Spleen (tissue), 11 donors: ENCODE data around the gene JAK2. TPM values are rescaled to one million over a fixed set of nuclear protein-coding genes. Genes with fewer than 3 reads are reported as not detected.

Experiments
- DNase-seq: peaks from one replicate; pipeline ENCODE4 v3.0.0-alpha.2; 2020
- H3K27ac ChIP-seq, 8 donors: fragments of 200-600 bp; sonication (generic) in 7 of 8; 1 replicate in 4 of 8; 2 replicates in 4 of 8; pipeline versions ENCODE4 v1.5.0 to v1.8.0; 2016 to 2021; ENCODE audit warnings: inconsistent platforms in 4 of 8, mild to moderate bottlenecking in 4 of 8, moderate library complexity in 1 of 8
- H3K27me3 ChIP-seq, 7 donors: fragments of 200-600 bp; sonication (generic) in 6 of 7; replicated peaks in 1 of 7; 1 replicate in 4 of 7; 2 replicates in 3 of 7; pipeline versions ENCODE4 v1.5.0 to v1.8.0; 2016 to 2021; ENCODE audit warnings: inconsistent platforms in 3 of 7, mild to moderate bottlenecking in 1 of 7
- H3K36me3 ChIP-seq, 6 donors: fragments of 200-600 bp; sonication (generic) in 5 of 6; 1 replicate in 4 of 6; 2 replicates in 2 of 6; pipeline versions ENCODE4 v1.5.0 to v1.8.0; 2016 to 2021; ENCODE audit warnings: inconsistent platforms in 2 of 6
- H3K4me1 ChIP-seq, 6 donors: fragments of 200-600 bp; sonication (generic) in 5 of 6; 1 replicate in 3 of 6; 2 replicates in 3 of 6; pipeline versions ENCODE4 v1.5.0 to v1.8.0; 2016 to 2021; ENCODE audit warnings: inconsistent platforms in 3 of 6
- H3K4me3 ChIP-seq, 8 donors: fragments of 200-600 bp; sonication (generic) in 7 of 8; 1 replicate in 4 of 8; 2 replicates in 4 of 8; pipeline versions ENCODE4 v1.5.0 to v1.8.0; 2016 to 2021; ENCODE audit warnings: inconsistent platforms in 4 of 8, mild to moderate bottlenecking in 4 of 8, moderate library complexity in 2 of 8
- H3K9me3 ChIP-seq, 8 donors: fragments of 200-600 bp; sonication (generic) in 7 of 8; 1 replicate in 4 of 8; 2 replicates in 4 of 8; pipeline versions ENCODE4 v1.5.0 to v1.8.0; 2016 to 2021; ENCODE audit warnings: inconsistent platforms in 4 of 8
- CTCF ChIP-seq, 11 experiments: fragments of 200-600 bp in 7 of 11; fragments of 450-650 bp in 4 of 11; sonication (generic) in 4 of 11; IDR thresholded peaks in 8 of 11; conservative IDR thresholded peaks in 3 of 11; 1 replicate in 7 of 11; 2 replicates in 4 of 11; pipeline versions ENCODE4 v1.4.0 to v1.8.0; 2016 to 2021; ENCODE audit warnings: antibody characterized with exemption in 11 of 11, inconsistent platforms in 4 of 11, mild to moderate bottlenecking in 1 of 11
- POLR2A ChIP-seq, 3 donors: fragments of 450-650 bp; IDR thresholded peaks; one replicate each; pipeline ENCODE4 v1.5.1; 2017; ENCODE audit warnings: antibody characterized with exemption in 3 of 3, mild to moderate bottlenecking in 1 of 3
- POLR2AphosphoS5 ChIP-seq, 3 donors: sonication (generic); formaldehyde crosslinking; IDR thresholded peaks; one replicate each; pipeline ENCODE4 v1.5.1; 2017; ENCODE audit warnings: antibody characterized with exemption in 3 of 3
- WGBS, 5 donors: extraction: QIAGEN DNeasy Blood & Tissue Kit in 3 of 5; methylation state at CpG; one replicate each; pipeline versions ENCODE4 v1.1.5 to v1.1.7; 2013 to 2018; 5-methylcytosine and 5-hydroxymethylcytosine counted together
- intact Hi-C: fragments of 100-400 bp; cut with DNase I; formaldehyde crosslinking; loops from one replicate; pipeline ENCODE4 v1.15.0; 2023; ENCODE audit warnings: low total_unique reads
- polyA plus RNA-seq, 3 donors: library from polyadenylated mRNA; stranded (reverse); fragments of 200-250 nt; gene quantifications; one replicate each; pipeline ENCODE4 v1.2.1, GENCODE V29; 2013
- total RNA-seq, 7 donors: library from RNA; depleted of rRNA in 3 of 7; stranded (reverse); fragments of >200 nt in 3 of 7; fragmentation: NEBNext Ultra II Directional in 4 of 7; extraction: Animal tissue kit (Norgen Biotek cat#: 25700) in 4 of 7; gene quantifications; one replicate each; pipeline versions ENCODE4 v1.1.0 to v1.2.1, GENCODE V29; 2016 to 2021
- donor health status: healthy with polysubstance abuse.
- donor health status: DM: no; HTN: no; CAD: no; lungs with moderate emphysema.
- donor health status: DM: no; HTN: no; CAD: no.
- donor health status: Bipolar disorder and iron deficiency.
- donor health status: healthy.
- donor health status: DM: no; HTN: no; CAD: no.
- donor health status: DM: yes; HTN: yes; CAD: no.

The JAK2 gene
- total and polyA plus RNA-seq, 10 donors: 7.1 to 61.2 (median 45.8) TPM

- H3K4me1 ChIP-seq: peaks cover 0 to 27% (median 17%) of the 10 kb centered on the region in 6 donors
- no peaks in the 10 kb centered on the region for H3K36me3 ChIP-seq
- WGBS, 5 donors: 84 to 94% (median 90%) methylated on average over 3 of the region's 3 CpGs
- intact Hi-C loops: no loop called here
- no peak overlapping the region for H3K4me3 ChIP-seq
- DNase-seq: no peak
- TF ChIP-seq CTCF (IDR thresholded peaks at IDR 0.05 in 8 of 11, conservative IDR thresholded peaks at IDR 0.05 in 3 of 11) (no peak), POLR2AphosphoS5 (IDR thresholded peaks at IDR 0.05) (no peak), POLR2A (IDR thresholded peaks at IDR 0.05) (no peak)
- H3K27me3 ChIP-seq: no peaks in the 10 kb centered on the region
- H3K27ac ChIP-seq: no peak overlapping the region
- H3K9me3 ChIP-seq: peaks cover 0 to 21% (median 20%) of the 10 kb centered on the region in 8 donors
Observed at GRCh38 chr9:4967523-4967922, 17.5 kb upstream of the JAK2 start.

- Histone ChIP-seq H3K9me3 (peaks cover 0 to 5% (median 4%) of the 10 kb centered on the region in 8 donors), H3K4me3 (no peak overlapping the region), H3K4me1 (peaks cover 0 to 34% (median 17%) of the 10 kb centered on the region in 6 donors), H3K27ac (no peak overlapping the region), H3K36me3 (no peaks in the 10 kb centered on the region), H3K27me3 (no peaks in the 10 kb centered on the region)
- TF ChIP-seq CTCF (IDR thresholded peaks at IDR 0.05 in 8 of 11, conservative IDR thresholded peaks at IDR 0.05 in 3 of 11) (no peak), POLR2A (IDR thresholded peaks at IDR 0.05) (no peak), POLR2AphosphoS5 (IDR thresholded peaks at IDR 0.05) (no peak)
- WGBS, 5 donors: 71 to 81% (median 78%) methylated on average over 1 of the region's 1 CpG
- intact Hi-C loops: no loop called here
- no peak for DNase-seq
Observed at GRCh38 chr9:4969130-4969529, 15.9 kb upstream of the JAK2 start.

- Histone ChIP-seq H3K4me3 (peak overlapping the region in 2 of 8 donors; percentile 20 to 42), H3K4me1 (peaks cover 0 to 29% (median 20%) of the 10 kb centered on the region in 6 donors), H3K9me3 (no peaks in the 10 kb centered on the region), H3K27me3 (no peaks in the 10 kb centered on the region), H3K36me3 (no peaks in the 10 kb centered on the region), H3K27ac (peak overlapping the region in 4 of 8 donors; percentile 8 to 69 (median 51))
- intact Hi-C loops: no loop called here
- TF ChIP-seq POLR2A (IDR thresholded peaks at IDR 0.05) (no peak), POLR2AphosphoS5 (IDR thresholded peaks at IDR 0.05) (peak in 1 of 3 donors; percentile 15), CTCF (IDR thresholded peaks at IDR 0.05 in 8 of 11, conservative IDR thresholded peaks at IDR 0.05 in 3 of 11) (no peak)
- WGBS, 5 donors: 55 to 70% (median 63%) methylated on average over 8 of the region's 8 CpGs
- no peak for DNase-seq
Observed at GRCh38 chr9:4970970-4971641, 14.0 kb upstream of the JAK2 start.

GRCh38 chr9:4973246-4973645 is 11.8 kb upstream of the JAK2 start:
- no peak for DNase-seq
- intact Hi-C loops: no loop called here
- Histone ChIP-seq H3K36me3 (no peaks in the 10 kb centered on the region), H3K27me3 (no peaks in the 10 kb centered on the region), H3K9me3 (no peaks in the 10 kb centered on the region), H3K4me3 (no peak overlapping the region), H3K4me1 (peaks cover 0 to 29% (median 20%) of the 10 kb centered on the region in 6 donors), H3K27ac (peak overlapping the region in 3 of 8 donors; percentile 2 to 49 (median 39))
- TF ChIP-seq CTCF (IDR thresholded peaks at IDR 0.05 in 8 of 11, conservative IDR thresholded peaks at IDR 0.05 in 3 of 11): no peak
- no peak for TF ChIP-seq POLR2AphosphoS5 (IDR thresholded peaks at IDR 0.05)
- TF ChIP-seq POLR2A (IDR thresholded peaks at IDR 0.05): no peak
- WGBS, 5 donors: 63 to 82% (median 73%) methylated on average over 1 of the region's 1 CpG
